DMS153 (cell line): ENCODE results near the gene SESN2.

Experiments used
- DNase-seq: peaks from one replicate; lab custom pipeline; 2025; lab: John Stamatoyannopoulos, UW

SESN2 gene

DNA sequence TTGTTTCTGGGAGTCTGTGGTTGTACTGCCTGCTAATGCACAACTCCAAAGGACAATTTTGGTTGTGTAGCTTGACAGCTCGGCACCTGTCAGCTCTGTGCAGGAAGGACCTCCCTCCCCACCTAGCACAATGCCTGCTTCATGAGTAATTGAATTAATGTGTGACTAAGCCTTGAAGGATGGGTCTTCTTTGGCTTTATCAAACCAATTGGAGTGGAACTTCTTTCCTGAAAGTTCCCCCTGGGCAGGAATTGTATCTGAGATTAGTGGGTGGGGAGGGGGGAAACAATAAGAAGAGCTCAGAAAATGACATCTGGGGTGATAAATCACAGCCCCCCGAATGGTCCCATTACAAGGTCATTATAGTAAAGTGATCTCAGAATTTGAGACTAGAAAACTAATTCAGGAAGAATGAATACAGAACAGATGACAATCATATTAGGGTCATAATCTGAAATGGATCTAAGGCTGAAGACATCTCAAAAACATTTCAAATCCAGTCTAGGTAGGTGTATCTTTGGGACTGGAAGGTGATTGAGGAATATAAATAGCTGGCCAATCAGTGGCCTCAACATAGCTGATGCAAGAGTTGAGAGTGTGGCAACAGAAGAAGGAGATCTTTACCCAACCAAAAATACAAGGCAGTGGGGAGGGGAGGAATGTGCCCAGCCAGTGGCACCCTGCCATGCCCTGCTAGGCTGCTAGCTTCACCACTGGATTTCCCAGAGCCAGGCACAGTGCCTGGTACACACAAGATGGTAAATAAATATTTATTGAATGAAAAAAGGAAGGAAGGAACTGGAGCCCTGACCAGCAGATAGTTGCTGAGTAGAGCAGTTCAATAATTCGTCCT is 10.1 kb upstream of the SESN2 start:
- peak; percentile 40 for DNase-seq

DNA sequence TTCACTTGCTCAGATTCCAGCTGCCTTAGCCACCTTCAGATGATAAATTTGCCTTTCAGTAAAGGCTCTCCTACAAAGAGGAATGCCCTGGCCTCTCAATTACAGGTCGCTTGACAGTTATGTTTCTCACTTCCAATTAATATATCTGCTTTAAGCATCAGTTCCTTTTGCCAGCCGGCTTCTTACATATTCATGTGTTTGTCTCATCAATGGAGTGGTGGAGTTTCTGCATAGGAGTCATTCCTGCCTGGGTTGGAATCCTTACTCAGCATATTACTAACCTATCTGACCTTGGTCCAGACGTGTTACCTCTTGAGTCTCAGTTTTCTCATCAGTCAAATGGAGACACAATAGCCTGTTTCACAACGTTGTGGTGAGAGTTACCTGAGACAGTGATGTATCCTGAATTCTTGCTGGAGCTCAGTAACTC is 9.4 kb upstream of the SESN2 start:
- no peak for DNase-seq

DNA sequence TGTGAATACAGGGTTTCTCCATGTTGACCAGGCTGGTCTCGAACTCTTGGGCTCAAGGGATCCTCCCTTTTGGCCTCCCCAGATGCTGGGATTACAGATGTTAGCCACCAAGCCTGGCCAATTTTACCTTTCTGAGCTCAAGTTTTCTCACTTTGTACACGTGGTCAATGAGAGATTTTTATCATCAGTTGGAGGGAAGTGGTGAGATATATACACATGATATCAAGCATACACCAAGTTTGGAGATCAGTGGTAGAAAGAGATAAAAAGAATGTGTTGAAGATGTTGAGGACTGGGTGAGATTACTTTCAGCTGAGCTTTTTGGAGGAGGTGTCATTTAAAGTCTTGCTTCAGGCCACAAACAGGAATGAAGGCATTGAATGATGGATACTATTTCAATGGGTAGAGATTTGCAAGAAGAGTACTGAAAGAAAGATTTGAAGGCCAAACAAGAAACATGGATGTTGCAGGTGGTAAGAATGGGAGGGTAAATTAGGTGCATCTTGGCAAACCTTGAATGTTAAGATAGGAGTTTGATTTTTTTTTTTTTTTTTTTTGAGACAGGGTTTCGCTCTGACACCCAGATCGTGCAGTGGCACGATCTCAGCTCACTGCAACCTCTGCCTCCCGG is 3.0 kb upstream of the SESN2 start:
- no peak for DNase-seq

DNA sequence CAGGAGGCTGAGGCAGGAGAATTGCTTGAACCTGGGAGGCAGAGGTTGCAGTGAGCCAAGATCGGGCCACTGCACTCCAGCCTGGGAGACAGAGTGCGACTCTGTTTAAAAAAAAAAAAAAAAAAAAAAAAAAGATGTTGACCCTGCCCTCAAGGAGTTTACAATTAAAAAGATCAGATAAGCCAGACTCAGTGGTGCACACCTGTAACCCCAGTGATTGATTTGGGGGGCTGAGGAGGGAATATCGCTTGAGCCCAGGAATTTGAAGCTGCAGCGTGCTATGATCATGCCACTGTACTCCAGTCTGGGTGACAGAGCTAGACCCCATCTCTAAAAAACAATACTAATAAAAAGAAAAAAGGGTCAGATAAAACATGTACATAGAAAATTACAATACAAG is 1.6 kb upstream of the SESN2 start:
- no peak for DNase-seq

DNA sequence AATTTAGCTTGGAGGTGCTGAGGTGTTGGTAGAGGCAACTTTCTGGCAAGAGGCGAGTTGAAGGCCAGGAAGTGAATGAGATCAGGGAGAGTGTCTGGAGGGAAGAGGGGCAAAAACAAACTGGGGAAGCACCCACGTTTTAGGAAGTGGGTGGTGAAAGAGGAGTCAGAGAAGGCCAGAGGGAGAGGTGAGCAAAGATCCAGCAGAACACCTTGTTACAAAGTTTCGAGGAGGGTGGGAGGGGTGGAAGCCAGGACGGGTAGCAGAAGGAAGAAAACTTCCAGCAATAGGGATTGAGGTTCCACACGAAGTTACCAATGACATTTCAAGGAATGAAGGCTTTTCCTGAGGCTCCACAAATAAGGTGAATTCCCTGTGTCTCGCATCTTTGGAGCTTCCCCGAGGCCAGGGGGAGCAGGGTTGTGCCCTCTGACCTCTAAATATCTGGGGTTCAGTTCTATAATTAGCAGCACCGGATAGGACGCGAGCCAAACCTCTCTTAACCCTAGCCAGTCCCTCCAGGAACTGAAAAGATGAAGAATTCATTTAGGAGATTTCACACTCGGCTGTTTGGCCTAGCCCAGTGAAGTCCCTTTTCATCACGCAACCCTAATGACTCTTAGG is 578 bp upstream of the SESN2 start:
- DNase-seq, result no peak

DNA sequence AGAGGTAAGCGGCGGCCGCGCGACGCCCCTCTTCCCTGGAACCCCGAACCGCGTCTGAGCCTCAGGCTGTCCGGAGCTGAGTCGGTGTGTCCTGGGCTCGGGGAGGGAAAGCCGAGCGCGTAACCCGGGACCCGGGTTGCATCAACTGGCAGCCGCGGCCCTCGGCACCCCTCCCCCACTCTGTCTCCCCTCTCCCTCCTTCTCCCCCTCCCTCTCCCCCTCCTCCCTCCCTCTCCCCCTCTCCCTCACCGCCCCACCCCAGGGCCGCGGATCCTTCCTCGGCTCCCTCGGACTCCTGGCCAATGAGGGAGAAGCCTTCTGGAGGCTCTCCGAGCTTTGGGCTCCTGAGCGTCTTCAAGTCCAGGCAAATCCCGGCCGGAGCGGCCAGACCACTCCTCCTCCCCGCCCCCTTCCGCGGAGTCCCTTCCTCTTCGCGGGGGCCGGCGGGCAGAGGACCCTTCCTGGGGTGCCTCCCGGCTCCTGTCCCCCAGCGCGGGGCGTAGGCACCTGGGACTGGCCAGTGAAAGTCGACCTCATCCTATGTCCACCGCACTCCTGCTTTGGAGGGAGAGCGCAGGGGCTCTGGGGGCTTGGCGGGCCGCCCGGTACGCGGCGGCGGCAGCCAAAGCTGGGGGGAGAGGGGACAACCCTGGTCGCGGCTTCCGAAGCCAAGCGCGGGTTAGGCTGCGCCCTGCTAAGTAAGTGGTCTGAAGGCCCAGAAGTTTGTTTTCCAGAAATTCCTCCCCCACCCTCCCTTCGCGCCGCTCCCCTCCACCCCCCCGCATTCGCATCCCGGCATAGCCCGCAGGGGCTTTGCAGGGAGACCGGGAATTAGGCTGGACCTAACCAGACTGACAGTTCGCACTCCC is 850 bp downstream of the SESN2 start:
- DNase-seq, result no peak

DNA sequence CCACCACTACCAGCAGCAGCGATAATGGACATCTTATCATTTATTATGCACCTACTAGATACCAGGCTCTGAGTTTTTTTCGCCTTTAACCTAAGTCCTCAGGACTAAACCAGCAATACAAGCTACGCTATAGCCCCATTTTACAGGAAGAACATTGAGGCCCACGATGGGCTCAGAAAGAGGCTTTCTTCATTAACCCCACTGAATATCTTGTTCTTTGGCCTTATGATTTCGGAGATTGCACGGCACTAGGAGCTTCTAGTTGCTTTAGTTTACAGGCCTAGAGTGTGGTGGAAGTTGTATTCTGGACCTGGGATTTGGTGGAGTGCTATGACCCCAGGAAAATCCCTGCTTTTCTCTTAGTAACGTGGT is 1.5 kb downstream of the SESN2 start:
- DNase-seq, result no peak

DNA sequence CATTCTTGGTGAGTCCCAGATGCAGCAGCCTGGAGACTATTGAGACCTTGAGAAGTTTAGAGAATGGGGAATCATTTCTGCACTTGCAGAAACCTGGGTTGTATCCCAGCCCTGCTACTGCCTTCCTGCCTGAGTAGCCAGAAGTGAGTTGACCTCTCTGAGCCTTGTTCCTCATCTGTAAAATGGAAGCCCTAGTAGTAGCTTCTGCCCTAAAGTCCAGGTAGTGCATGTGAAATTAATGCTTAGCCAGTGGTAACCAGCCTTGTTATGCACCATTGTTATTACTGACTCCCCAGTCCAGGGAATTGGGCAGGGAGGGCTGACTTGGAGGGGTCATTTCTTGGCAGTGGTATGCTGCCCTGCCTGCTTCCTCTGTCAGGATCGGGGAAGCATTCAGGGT is 5.6 kb downstream of the SESN2 start:
- DNase-seq, result no peak

DNA sequence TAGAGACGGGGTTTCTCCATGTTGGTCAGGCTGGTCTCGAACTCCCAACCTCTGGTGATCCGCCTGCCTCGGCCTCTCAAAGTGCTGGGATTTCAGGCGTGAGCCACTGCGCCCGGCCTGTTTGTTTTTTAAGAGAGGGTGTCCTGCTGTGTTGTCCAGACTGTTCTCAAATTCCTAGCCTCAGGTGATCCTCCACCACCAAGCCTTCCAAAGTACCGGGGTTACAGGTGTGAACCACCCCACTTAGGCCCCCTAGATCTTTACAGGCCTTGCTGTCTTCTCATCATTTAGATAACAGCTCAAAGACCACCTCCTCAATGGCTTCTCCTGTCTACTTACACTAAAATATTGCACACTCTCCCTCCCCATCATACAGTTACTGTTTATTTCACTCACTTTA is 6.3 kb downstream of the SESN2 start:
- no peak for DNase-seq

DNA sequence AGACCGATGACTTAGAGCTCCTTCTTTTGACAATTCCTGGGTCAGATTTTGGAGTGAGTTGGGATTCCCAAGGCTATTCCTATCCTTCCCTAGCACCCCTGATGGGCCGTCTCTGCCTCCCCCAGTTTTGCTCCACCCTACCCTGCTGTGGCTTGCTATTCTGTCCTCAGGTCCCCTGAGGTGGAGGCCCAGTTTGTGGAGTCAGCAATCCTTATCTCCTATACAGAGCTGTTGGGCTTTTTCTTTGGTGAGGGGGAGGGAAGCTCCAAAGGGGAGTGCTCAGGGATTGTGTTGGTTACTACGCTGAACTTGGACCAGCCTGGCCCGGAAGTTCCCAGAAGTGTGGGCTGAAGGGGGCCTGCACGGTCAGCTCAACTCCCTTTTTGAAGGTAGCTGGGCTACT is 7.6 kb downstream of the SESN2 start:
- no peak for DNase-seq

DNA sequence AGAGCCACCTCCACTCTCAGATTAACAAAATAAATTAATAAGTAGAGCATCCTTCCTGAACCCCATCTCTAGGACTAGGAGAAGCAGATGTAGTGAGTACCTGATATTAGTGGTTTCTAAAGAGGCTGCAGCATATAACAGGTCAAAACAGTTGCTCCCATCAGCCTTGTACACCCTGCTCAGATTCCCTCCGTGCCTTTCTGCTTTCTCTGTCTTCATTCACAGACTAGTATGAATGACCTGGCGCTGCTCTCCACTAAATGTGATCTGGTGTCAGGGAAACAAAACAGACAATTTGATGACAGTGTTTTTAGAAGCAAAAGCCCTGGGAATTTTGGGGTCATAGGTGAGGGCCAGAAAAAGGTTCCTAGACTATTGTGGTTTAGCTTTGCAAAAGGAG is 8.3 kb downstream of the SESN2 start:
- no peak for DNase-seq

DNA sequence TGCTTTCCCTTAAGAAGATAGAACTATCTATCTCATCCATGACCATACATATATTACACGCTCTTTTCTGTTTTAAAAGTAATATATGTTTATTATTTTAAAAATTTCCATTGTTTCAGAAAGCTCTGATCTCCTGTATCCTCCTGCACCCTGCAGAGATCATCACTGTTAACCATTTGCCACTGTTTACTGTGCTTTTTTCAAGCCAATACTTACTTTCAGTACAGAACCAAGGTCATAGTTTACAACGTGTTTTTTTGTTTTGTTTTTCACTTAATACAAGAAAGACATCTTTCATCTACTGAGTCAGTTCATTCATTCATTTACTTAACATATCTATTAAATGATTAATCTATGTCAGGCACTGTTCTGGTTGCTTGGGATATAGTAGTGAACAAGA is 10.2 kb downstream of the SESN2 start:
- no peak for DNase-seq

DNA sequence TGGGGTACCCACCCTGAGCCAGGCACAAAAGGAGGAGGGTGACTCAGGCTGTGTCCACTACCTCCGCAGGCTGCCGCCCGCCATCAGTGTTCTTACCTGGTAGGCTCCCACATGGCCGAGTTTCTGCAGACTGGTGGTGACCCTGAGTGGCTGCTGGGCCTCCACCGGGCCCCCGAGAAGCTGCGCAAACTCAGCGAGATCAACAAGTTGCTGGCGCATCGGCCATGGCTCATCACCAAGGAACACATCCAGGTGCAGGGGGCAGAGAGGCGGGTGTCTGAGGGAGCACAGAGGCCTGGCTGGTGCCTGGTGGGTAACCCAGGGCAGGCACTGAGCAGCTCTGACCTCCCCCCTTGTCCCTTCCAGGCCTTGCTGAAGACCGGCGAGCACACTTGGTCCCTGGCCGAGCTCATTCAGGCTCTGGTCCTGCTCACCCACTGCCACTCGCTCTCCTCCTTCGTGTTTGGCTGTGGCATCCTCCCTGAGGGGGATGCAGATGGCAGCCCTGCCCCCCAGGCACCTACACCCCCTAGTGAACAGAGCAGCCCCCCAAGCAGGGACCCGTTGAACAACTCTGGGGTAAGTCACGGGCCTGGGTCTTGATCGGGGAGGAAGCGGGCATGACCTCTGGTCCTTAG is 13.0 kb downstream of the SESN2 start:
- no peak for DNase-seq

DNA sequence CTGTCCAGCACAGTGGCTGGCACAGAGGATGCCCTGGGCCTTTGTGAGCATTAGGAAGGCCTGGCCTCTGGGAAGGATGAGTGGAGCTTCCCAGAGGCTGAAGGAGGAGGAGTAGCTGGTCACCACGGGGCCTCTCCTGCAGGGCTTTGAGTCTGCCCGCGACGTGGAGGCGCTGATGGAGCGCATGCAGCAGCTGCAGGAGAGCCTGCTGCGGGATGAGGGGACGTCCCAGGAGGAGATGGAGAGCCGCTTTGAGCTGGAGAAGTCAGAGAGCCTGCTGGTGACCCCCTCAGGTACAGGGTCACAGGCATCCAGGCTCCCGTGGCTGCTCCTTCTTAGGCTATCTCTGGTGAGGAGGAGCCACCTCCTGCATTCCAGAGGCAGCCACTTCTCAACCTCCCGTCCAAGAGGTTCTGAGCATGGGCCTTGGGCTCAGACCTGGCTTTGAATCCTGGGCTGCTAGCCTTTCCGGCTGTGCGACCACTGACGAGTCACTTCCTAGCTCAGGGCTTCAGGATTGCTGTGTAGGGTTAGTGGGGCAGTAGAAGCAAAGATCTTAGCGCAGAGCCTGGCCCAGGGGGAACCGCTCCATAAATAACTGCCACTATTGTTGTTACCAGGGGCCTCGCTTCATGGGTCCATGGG is 14.0 kb downstream of the SESN2 start:
- no peak for DNase-seq

DNA sequence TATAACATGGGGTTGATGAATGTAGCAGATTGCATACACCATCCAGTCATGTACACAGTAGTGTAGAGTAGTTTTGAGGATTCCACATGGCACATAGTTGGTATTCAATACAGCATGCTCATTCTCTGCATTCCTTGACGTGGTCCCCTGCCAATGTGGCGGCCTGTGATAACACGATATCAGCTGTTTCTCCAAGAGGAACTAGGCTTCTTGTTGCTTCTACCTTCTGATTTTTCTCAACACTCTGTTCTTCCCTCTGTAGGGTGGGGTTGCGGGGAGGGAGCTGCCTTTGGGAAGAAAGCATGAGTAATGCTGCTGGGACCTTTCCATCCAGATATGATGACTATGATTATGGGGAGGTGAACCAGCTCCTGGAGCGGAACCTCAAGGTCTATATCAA is 19.4 kb downstream of the SESN2 start:
- DNase-seq, result no peak

DNA sequence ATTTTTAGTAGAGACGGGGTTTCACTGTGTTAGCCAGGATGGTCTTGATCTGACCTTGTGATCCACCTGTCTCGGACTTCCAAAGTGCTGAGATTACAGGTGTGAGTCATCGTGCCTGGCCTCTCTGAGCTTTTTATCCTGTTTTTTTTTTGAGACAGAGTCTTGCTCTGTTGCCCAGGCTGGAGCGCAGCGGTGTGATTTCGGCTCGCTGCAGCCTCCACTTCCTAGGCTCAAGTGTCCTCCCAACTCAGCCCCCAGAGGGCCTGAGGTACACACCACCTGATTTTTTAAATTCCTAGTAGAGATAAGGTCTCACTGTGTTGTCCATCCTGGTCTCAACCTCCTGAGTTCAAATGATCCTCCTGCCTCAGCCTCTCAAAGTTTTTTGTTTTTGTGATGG is 20.4 kb downstream of the SESN2 start:
- DNase-seq, result no peak

DNA sequence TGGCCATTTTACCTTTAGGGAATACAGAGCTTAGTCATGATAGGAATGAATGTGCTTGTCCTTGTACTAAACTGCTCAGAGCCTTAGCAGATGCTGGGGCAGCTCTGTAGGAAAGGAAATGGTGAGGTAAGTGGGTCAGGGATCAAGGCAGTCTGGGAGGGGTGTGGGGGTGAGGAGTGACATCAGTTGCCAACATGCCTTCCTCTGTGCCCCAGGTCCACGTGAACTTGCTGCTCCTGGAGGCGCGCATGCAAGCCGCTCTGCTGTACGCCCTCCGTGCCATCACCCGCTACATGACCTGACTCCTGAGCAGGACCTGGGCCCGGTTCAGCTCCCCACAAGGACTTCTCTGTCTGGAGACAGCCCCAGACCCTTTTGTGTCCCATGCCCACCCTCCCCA is 21.2 kb downstream of the SESN2 start:
- no peak for DNase-seq

DNA sequence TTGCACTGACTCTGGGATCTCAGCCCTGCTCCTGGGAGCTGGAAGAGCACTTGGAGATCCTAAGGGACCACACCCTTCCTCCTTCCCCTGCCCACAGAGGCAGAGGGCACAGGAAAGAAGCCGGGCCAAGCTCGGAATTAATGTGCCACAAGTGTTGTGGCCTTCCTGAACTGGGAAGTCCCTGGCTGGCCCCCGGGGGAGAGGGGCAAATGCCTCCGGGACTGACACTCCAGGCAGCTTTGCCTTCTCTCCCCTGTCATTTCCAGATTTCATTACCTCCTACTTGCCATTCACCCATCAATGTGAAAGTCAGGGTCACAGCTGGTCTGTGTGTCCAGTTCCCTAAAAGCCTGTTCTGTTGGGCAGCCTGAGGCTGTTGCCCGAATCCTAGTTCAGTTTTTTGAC is 21.7 kb downstream of the SESN2 start:
- no peak for DNase-seq

DNA sequence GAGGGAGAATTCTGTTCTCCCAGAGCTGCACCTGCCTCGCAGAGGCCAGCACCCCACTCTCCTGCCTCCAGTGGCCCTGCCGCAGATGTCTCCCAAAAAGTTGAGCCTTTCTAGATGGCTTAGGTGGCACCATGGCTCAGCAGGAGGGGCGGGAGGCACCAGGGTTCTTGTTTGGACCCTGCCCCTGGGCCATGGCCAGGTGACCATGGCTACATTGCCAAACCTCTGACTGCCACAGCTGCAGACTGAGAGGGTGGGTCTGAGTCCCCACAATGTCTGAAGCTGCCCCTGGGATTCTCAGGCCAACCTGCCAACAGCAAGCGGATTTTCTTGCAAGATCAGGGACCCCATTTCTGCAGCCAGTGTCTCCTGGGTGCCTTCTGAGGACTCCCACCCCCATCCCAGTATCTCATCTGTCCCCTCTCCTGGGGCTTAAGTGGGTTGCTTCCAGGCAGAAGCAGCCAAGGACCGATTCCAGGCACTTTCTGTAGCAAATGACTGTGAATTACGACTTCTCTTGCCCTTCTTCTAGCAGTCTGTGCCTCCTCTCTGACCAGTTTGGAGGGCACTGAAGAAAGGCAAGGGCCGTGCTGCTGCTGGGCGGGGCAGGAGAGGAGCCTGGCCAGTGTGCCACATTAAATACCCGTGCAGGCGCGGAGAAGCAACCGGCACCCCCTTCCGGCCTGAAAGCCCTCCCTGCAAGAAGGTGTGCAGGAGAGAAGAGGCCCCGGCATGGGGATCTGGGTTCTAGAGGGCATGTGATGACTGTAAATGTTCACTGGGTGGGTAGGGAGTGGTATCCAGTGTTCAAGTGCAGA is 22.5 kb downstream of the SESN2 start:
- no peak for DNase-seq
